GM21423 (cell line): Measurements from ENCODE around the gene LUC7L.
"Not testable (repeated sequence)": the region's sequence is repeated elsewhere in the genome, so short reads cannot be mapped to it uniquely, and the experiment has no call there.

ENCODE experiments used
- ATAC-seq: cut with Tn5 transposase; IDR thresholded peaks from one replicate; pipeline ENCODE4 v1.9.1; 2021; ENCODE audit warnings: mild to moderate bottlenecking, moderate library complexity; ENCODE audit not compliant: unreplicated experiment

LUC7L gene, protein sequence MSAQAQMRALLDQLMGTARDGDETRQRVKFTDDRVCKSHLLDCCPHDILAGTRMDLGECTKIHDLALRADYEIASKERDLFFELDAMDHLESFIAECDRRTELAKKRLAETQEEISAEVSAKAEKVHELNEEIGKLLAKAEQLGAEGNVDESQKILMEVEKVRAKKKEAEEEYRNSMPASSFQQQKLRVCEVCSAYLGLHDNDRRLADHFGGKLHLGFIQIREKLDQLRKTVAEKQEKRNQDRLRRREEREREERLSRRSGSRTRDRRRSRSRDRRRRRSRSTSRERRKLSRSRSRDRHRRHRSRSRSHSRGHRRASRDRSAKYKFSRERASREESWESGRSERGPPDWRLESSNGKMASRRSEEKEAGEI

DNA sequence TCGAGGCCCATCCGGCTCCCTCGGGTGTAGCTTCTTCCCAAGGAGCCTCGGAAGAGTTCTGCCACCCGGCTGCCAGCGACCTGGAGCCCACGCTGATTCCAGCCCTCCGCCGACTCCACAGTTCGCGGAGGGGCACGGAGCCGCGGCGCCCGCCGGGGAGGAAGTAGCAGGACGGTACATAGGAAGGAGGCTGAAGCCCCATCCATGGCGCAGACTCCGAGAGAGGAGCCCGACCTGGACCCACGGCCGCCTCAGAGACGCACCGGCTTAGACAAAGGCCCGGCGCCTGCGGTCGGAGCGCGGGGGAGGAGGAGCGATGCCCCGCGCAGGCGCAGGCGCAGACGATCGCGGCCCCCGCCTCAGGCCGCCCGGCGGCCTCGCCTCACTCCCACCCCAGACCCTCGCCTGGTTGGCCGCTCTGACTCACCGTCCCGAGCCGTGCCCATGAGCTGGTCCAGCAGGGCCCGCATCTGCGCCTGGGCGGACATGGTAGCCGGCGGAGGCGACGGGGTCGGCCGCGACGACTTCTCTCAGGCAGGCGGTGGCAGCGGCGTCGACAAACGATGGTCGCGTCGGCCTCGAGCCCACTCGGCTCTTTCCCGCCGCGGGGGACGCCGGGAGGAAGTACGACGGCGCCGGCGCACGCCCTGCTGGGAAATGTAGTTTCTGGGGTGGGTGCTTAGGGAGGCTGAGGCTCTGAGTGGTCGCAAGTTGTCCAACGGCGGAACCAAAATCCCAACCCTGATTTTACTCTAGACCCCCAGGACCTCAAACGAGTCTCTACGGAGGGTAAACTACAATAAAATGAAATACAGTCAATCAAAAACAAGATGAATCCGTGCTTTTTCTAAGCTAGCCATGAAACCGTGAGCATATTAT is at the start of gene LUC7L:
Gene LUC7L (minus strand): TSS at position 598 of the 879 bp plus-strand sequence. CDS start 110 bp downstream, at position 488.
- peak; percentile 88 for ATAC-seq

DNA sequence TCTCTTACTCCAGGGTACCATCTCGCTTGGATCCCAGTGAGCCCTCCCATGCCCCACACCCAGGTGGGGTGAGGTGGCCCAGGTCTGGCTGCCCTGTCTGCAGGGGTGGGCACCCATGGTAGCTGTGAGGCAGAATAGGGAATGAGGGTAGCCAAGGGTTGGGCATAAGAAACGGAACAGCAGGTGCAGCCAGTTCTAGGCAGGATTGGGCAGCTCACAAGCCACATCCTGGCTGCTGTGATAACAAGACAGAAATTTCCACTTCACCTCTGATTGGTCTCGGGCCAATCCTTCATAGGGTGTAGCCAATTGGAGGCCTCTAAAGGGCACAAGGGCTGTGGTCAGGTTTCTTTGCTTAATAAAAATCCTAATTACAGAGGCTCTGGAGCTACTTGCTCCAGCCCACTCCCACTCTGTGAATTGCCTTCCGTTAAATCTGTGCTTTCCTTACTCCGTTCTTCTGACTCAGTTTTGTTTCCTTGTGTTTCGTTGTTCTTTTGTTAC is 49.7 kb upstream of the LUC7L start:
- no peak for ATAC-seq

DNA sequence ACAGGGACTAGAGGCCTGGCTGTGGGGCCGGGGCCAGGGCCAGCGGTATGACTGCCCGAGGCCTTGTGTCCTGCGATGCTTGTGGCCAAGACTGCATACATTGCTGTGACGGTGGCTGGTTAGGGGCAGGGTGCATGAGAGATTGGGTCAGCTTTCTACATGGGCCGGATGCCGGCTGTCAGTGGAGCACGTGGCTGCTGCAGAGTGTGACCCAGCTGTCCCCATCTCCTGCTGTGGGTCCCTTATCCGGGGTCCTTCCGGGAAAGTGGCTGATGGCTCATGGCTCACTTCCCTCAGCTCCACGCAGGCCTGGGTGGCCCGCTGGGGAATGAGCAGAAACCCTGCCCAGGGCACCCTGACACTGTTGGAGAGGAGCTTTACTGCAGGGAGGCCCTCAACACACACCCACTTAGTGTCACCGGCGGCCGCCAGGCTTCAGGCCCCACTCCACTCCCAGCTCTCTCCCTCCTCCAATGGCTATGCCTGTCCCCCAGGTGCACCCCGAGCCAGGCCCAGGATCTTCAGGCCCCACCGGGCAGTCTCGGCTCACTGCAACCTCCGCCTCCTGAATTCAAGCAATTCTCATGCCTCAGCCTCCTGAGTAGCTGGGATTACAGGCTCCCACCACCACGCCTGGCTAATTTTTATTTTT is 47.3 kb upstream of the LUC7L start:
- no peak for ATAC-seq

DNA sequence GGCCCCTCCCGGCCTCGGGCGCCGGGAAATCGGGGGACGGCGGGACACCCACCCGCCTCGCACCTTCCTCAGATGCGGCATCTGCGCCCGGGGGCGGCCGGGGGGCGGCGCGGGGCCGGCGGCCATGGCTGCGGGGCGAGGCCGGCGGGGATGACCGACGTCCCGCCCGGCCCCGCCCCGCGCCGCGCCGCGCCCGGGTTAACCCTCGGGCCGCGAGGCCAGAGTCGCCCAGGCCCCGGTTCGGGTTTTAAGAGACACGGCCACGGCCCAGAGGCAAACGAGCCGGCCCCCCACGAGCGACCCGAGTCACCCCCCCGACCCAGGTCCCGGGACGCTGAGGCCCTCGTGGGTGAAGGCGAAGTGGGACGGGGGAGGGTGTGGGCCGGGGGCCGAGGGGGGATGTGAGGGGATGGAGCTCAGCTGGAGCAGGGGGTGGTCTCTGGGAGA is 46.6 kb upstream of the LUC7L start, which contains the start of gene RGS11:
Gene RGS11 (minus strand): TSS at position 159 of the 447 bp plus-strand sequence. CDS start 33 bp downstream, at position 126.
- no peak for ATAC-seq

DNA sequence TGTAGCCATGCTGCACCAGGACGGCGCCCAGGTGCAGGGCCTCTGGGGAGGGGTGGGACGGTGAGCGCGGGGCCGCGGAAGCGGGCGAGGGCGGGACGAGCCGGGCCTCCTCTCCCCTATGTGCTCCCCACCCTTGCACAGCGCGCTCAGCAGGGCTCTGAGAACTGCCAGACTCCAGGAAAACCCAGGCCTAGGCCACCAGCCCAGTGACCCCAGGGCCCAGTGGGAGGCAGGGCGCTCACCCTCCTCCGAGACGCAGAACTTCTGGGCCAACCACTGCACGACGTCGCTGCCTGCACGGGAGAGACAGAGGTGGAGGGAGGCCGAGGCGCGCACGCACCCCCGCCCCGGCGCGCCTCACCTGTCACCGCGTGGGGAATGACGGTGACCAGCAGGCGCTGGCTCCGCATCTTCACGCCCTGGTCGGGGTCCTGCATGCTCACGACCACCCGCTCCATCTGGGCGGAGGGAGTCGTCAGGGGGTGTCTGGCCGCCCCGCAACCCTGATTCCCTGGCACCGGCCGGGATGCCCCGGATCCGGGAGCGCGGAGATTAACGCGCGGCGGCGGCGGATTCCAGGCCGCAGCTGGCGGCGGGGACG is 45.9 kb upstream of the LUC7L start:
- ATAC-seq = no peak

DNA sequence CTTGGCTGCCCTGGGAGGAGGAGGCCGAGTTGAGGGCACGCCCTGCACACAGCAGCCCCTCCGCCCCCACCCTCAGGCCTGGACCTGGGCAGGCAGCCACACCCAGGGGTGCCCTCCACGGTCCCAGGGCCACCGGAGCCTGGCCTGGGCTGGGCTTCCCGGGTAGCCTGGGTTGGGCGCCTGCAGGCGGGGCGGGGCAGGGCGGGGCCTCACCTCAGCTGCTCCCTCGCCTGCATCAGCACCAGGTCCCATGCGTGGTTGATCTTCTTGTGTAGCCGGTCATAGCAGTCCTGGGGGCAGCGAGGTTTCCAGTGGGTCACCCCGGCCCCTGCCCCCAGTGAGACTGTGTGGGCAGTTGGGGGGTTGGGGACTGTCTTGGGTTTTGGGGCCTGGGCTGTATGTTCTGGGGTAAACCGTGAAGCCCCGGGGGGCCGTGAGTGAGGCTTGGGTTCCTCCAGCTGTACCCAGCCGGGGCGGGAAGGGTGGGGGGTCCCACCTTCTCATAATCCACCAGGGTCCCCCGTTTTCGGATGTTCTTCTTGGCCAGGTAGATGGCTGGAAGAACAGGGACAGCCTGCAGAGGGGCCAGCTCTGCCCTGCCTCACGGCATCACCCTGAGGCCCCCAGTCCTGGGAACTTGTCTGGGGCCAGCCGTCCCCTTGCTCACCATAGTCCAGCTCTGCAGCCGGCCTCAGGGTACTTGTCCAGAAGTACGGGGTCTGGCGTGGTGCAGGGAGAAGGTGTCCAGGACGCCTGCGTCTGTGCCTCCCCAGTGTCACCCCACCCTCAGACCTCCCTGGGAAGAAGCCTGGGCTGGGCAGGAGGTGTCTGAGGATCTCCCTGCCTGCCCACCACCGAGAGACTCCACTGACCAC is 44.5 kb upstream of the LUC7L start:
- ATAC-seq = no peak

DNA sequence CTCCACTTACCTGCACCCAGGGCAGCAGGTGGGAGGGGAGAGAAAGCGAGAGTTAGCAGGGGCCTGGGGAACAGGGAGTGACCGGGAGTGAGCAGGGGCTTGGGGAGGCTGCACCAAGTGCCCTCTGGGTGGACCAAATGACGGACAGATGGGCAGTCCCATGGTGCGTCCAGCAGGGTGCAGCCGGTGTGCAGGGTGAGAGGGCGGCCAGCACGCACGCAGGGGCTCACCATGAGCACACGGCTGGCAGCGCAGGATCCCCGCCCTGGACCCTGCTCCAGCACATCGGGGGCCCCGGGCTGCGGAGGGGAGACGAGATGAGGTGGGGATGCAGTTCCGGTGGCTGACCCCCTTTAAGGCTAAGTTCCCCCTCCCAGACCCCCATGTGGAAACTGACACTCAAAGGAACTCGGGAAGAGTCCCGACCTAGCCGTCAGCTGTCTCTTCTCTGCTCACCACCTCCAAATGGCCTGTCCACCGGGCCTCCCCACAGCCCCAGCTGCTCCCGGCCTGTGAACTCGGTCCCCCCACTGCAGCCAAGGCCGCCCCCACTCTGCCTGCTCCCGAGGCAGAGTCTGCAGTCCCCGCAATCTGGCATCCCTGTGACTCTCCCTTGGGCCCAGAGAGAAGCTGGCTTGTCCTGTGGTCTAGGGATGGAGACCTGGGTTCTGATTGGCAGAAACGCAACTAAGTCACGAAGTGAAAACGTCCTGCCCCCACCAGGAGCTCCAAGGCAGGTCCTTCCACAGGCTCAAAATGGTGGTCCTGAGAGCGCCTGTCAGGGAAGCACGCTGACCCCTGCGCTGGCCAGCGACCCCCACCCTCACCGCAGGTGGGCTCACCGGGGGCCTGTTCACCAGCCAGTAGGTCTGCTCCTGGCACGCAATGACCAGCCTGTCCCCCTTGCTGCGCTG is 43.6 kb upstream of the LUC7L start:
- no peak for ATAC-seq

DNA sequence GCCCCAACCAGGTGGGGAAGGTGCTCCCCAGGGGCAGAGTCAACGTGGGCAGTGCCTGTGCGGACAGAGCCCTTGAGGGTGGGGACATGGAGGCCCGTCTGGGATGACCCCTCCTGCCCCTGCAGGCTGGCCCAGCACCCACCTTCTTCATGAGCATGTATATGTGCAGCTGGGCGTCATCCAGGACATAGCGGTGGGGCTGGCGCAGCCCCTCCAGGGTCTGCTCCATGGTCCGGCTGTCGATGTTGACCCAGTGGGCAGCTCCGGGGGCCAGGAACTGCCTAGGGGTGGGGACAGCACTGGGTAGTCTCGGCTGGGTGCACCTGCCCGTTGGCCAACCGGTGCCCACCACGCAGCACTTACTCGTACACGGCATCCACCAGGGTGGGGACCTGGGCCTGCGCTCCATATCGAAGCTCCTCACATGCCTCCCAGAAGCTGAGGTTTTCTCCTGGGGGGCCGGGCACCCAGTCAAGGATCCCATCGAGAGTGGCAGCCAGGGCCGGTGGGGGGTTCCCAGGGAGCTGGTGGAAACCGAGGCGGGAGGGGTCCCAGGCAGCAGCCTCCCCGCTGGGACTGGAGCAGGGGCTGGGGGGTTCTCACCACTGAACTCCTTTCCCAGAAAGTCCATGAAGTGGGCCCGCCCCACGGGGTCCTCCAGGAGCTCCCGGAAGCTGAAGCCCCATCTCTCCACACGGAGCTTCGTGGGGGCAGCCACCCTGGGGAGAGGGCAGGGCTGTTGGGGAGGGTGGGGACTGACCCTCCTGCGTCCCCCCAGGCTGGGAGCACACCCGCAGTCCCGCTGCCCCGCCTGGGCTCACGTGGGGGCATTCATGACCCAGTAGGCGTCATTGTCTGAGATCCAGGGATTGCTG is 41.4 kb upstream of the LUC7L start:
- ATAC-seq = no peak

DNA sequence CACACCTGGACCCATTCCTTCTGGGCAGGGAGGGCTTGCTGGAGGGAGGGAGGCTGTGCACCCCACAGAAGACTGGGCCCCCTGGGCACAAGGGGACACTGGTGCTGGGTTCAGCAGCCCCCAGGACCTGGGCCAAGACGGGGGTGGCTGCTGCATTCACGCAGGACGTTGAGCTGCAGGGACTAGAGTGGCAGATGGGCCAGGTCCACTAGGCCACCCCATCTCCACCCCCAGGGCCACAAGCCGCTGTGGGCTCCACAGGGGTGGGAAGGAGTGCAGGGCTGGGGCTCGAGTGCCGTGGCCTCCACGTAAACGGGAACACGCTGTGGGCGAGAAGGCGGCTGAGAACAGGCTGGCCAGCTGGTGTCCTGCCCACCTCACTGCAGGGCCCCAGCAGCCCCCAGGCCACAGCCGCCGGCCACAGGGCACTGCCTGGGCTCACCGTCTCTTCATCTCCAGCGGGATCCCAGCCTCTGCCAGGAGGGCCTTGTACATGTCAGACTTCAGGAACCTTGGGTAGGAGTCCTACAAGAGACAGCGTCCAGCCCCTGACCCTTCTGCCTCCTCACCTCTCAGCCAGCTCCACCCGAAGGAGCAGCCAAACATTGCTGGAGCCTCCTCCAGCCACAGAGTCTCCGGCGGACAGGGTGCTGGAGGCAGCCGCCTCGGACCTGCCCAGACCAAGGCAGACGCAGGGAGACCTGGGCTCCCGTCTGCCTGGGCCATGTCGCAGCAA is 40.0 kb upstream of the LUC7L start:
- no peak for ATAC-seq

DNA sequence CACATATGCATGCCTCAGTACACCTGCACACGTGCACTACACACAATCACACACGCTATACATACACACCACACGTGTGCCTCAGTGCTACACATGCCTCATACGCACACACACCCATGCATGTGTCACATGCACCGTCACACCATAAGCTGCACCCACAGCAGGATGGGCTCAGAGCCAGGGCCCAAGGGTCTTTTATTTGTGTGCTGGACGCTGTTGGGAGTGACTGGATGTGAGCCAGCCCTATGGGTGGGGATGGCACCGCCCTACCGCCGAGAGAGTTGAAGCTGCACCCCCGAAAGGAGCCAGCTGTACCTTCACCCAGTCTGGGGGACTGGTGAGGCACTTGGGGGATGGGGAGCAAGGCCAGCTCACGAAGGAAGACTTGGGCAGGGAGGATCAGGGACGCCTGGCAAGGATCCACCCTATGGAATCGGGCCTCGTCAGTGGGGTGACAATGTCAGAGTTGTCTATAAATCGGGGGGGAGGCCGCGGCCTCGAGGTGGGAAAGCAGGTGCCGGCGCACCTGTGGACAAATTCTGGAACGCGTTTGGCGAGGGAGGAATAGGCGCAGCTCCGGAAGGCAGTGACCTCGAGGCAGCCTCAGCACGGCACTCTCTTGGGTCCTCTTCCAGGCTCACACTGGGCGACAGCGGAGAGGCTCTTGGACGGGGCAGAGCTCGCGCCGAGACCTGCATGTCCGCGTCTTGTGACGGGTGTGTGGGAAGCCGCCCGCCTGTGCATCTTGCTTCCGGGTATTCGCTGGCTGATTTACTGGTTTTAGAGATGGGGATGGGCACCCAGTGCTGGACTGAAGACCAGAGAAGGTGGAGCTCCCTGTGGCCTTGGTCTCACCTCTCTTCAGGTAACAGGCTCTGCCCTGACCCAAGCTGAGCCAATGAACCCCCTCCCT is 39.1 kb upstream of the LUC7L start:
- no peak for ATAC-seq

DNA sequence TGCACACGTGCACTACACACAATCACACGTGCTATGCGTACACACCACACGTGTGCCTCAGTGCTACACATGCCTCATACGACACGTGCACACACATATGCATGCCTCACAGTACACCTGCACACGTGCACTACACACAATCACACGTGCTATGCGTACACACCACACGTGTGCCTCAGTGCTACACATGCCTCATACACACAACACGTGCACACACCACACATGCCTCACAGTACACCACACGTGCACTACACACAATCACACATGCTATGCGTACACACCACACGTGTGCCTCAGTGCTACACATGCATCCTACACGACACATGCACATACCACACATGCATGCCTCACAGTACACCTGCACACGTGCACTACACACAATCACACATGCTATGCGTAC is 38.3 kb upstream of the LUC7L start:
- not testable (repeated sequence) for ATAC-seq

DNA sequence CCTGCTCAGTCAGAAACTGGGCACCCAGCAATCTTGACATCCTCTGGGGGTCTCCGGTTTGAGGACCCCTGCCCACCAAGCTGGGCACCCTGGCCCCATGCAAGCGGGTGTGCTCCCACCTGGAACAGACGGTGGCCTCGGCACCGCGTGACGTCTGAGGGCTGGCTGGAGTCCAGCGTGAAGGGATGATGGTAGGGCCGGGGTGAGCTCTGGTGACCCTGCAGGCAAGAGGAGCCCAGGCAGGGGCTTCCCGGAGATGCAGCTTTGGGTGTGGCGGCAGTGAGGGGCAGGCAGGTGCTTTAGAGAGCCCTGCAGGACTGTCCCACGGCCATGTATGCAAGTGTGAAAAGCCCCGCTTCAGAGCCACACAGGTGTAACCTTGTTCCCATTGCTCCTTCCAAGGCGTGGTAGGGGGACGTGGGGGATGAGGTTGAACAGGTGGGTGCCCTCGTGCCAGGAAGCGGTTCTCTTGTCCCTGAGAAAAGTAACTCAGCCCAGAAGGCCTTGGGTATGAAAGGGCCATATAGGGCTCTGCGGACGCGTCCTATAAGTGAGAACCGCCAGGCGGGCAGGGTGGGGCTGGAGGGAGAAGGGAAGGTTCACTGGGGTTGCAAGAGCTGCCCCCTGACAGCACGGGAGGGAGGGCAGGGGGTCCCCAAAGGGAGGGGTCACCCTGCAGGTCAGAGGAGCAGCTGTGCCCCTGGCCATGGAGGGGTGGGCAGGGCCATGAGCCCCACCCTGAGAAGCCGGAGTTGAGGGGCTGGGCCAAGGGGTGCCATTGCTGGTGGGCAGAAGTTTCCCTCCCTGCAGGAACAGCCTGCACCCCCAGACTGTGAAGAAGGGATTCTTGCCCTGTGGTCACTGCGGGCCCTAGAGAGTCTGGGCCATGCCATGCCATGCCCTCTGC is 37.3 kb upstream of the LUC7L start:
- ATAC-seq = no peak

DNA sequence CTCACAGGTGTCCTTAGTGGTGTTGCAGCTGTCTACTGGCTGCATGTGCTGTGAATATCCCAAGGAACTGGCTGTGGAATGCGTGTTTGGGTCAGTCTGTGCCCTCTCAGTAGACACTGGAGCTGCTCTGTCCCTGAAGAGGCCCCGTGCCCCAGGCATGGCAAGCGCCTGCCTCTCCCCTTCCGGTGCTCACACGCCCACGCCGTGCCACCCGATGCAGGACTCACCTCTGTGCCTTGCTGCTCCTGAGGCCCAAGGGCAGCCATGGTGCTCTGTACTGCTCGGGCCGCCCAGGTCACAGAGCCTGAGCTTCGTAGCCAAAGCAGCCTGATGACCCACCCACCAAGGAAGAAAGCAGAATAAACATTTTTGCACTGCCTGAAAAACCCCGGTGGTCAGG is 36.5 kb upstream of the LUC7L start:
- no peak for ATAC-seq

DNA sequence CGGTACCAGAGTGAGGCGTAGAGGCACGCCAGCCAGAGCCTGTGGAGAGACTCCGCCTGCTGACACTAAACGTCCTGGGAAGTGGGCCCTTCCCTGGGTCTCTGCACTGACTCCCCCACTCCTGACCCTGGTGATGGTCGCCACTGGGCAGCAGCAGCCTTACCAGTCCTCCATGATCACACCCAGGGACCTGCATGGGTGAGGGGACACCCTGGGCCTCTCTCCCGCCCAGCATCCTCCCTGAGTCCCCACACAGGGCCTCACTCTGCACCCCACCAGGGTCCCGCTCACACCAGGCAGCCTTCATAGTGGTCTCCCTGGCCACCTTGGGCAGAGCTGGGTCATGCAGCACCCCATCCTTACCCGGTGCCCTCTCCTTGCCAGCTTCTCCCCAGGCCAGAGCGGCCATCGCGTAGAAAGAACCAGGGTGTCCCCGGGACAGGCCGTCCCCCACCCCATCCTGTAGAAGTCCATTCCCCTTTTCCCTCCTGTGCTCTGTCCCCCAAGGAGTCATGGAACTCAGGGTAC is 35.8 kb upstream of the LUC7L start:
- no peak for ATAC-seq
